GM10266 (cell line): ENCODE data around the gene RELA.

Experiments
- DNase-seq: peaks from one replicate; pipeline ENCODE4 v3.0.0; 2012; ENCODE audit errors: extremely low spot score
- TF ChIP-seq, protein P1 (sequence below): IDR thresholded peaks from 2 replicates; pipeline ENCODE4 v1.5.1; 2012; ENCODE audit warnings: mild to moderate bottlenecking, low read depth; ENCODE audit not compliant: control insufficient read depth, insufficient read depth; ENCODE audit errors: missing control alignments

RELA gene

GRCh38 chr11:65650547-65651338, 12.0 kb downstream of the RELA start:
- TF ChIP-seq, protein P1, sequence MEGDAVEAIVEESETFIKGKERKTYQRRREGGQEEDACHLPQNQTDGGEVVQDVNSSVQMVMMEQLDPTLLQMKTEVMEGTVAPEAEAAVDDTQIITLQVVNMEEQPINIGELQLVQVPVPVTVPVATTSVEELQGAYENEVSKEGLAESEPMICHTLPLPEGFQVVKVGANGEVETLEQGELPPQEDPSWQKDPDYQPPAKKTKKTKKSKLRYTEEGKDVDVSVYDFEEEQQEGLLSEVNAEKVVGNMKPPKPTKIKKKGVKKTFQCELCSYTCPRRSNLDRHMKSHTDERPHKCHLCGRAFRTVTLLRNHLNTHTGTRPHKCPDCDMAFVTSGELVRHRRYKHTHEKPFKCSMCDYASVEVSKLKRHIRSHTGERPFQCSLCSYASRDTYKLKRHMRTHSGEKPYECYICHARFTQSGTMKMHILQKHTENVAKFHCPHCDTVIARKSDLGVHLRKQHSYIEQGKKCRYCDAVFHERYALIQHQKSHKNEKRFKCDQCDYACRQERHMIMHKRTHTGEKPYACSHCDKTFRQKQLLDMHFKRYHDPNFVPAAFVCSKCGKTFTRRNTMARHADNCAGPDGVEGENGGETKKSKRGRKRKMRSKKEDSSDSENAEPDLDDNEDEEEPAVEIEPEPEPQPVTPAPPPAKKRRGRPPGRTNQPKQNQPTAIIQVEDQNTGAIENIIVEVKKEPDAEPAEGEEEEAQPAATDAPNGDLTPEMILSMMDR, result no peak
- no peak for DNase-seq

DNA sequence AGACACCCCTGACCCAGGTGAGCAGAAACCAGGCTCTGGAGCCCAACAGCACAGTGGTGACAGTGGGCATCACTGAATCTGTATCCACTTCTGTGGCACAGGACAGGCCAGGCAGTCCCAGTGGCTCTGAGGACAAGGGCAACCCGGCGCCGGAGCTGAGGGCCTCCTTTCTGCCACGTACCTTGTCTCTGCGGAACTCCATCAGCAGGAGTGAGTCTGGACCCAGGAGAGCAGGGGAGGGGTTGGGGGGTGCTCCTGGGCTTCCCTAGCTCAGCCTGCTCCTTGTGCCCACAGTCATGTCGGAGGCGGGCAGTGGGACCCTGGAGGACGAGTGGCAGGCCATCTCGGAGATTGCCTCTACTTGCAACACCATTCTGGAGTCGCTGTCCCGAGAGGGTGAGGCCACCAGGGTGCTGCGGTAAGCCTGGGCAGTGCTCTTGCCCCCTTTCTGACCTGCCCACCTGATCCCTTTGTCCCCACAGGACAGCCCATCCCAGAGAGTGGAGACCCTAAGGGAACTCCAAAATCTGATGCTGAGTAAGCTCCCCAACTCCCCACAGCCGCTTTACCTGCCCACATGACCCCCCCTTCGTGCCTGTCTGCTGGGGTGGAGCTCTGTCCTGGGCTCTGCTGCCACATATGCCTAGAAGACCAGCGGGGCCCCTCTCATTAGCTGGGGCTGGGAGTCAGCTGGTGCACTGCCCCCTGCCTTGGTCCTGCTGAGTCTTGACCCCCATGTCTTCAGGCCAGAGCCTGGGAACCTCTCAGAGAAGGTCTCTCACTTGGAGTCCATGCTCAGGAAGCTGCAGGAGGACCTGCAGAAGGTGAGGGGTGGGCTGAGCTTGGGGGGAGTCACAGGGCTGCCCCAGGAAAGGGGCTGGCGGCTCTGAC, 12.8 kb downstream of the RELA start:
- TF ChIP-seq, protein P1, result no peak
- DNase-seq, result no peak

GRCh38 chr11:65648997-65649493, 13.7 kb downstream of the RELA start:
- no peak for DNase-seq
- TF ChIP-seq, protein P1, result no peak

- TF ChIP-seq, protein P1, result no peak
- DNase-seq, result no peak
Measured at GRCh38 chr11:65646958-65647701, 15.6 kb downstream of the RELA start.

GRCh38 chr11:65646288-65646957, 16.3 kb downstream of the RELA start:
- DNase-seq, result no peak
- TF ChIP-seq, protein P1, result no peak

DNA sequence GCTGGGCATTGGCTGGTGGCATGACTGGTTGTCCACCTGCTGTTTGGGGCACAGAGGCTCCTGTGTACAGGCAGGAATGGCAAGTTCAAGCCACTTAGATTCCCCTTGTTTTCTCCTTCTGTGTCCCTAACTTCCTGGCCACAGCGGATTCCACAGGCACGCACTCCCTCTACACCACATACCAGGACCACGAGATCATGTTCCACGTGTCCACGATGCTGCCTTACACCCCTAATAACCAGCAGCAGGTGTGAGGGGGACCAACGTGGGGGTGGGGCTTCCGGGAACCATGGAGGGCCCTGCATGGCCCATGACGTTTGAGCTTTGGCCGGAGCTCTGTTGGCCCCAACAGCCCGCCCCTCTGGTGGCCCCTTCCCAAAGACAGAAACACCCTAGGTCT, 17.0 kb downstream of the RELA start:
- DNase-seq, result no peak
- TF ChIP-seq, protein P1, result no peak
